ENCODE results near the gene ABCB8. TPM values are rescaled to one million over a fixed set of nuclear protein-coding genes. Genes with fewer than 3 reads are reported as not detected.

The ABCB8 gene
- total and polyA plus RNA-seq, 2 of the 4 experiments (the other 2 are of a cell fraction) = 16.3 to 26.8 TPM

- peaks cover 10% of the 10 kb centered on the region for H3K9me3 ChIP-seq (ENCODE audit: control insufficient read depth, insufficient read depth, low read length)
- ChIA-PET CTCF (interaction anchor here (0.6 to 3.2 kb wide), 5 partner anchors 24 to 537 kb away, joined by 4 to 18 read pairs (median 5); no protein-coding TSS in a partner anchor), POLR2A (ENCODE audit: unreplicated experiment) (no interaction called here)
- H3K4me1 ChIP-seq (ENCODE audit: control insufficient read depth, insufficient read depth, low read length) = no peaks in the 10 kb centered on the region; the same call in 1 of the 2 replicates
- in situ Hi-C loops (cut with MboI; ENCODE audit: low sequenced_read_pairs) (loop anchor here (5.0 to 25.0 kb wide), 3 partner anchors 84 to 574 kb away; a partner anchor contains a TSS), intact Hi-C loops (cut with micrococcal nuclease) (loop anchor here (1.0 kb wide), 3 partner anchors 23 to 208 kb away; no protein-coding TSS in a partner anchor), dilution Hi-C loops (cut with HindIII; ENCODE audit: low sequenced_read_pairs, unreplicated experiment) (no loop called here)
- H3K23ac ChIP-seq (ENCODE audit: low read depth, low read length) = no peak overlapping the region
- H4K5ac ChIP-seq (ENCODE audit: low read depth, low read length) = no peak overlapping the region
- H2BK5ac ChIP-seq (ENCODE audit: low read depth, low read length, poor library complexity, severe bottlenecking) = no peak overlapping the region
- no peak overlapping the region for H2AK5ac ChIP-seq (ENCODE audit: low read depth, low read length)
- H3K4ac ChIP-seq (ENCODE audit: low read depth, low read length) = no peak overlapping the region
- BruUV-seq (replicated peaks) = no TSS peak
- H2BK15ac ChIP-seq (ENCODE audit: low read depth, low read length) = no peak overlapping the region
- H3K9ac ChIP-seq (ENCODE audit: low read depth, low read length) = no peak overlapping the region
- H2BK20ac ChIP-seq (ENCODE audit: low read depth, low read length) = no peak overlapping the region
- no peaks in the 10 kb centered on the region for H4K20me1 ChIP-seq (ENCODE audit: insufficient read depth, low read length)
- H3K14ac ChIP-seq (replicated peaks; ENCODE audit: low read depth, low read length) = no peak overlapping the region
- H2AK9ac ChIP-seq (replicated peaks; ENCODE audit: low read depth, low read length, poor library complexity) = no peak overlapping the region
- no peak overlapping the region for H4K91ac ChIP-seq (ENCODE audit: insufficient read depth, low read depth, low read length)
- 18% methylated on average over 8 of the region's 16 CpGs; no CpG with 5 or more reads in 1 of the 2 experiments for WGBS, 2 experiments (ENCODE audit: extremely low coverage in 2 of 2, insufficient read length in 1 of 2)
- ATAC-seq (ENCODE audit: low read depth) = peak; percentile 89
- no peak overlapping the region for H3K4me2 ChIP-seq (ENCODE audit: low read depth, low read length)
- H3K79me1 ChIP-seq (ENCODE audit: low read depth in 1 of 2, low read length in 2 of 2) = no peaks in the 10 kb centered on the region
- H3K27ac ChIP-seq (ENCODE audit: insufficient read depth, low read length) = no peak overlapping the region
- H3K56ac ChIP-seq (ENCODE audit: extremely low read depth, insufficient read depth, low read length) = no peak overlapping the region
- H3K18ac ChIP-seq (ENCODE audit: low read depth, low read length) = no peak overlapping the region
- DNase-seq = peak; percentile 48
- H3K36me3 ChIP-seq (ENCODE audit: control insufficient read depth, insufficient read depth, low read length) = no peaks in the 10 kb centered on the region
- no peaks in the 10 kb centered on the region for H3K9me1 ChIP-seq (ENCODE audit: insufficient read depth, low read length)
- no peak overlapping the region for H4K8ac ChIP-seq (ENCODE audit: low read depth in 2 of 2, low read length in 2 of 2)
- H3K27me3 ChIP-seq (ENCODE audit: control insufficient read depth, insufficient read depth, low read length) = peaks cover 16% of the 10 kb centered on the region; the same call in 1 of the 2 replicates
- H2AFZ ChIP-seq (replicated peaks; ENCODE audit: low read length, poor library complexity) = no peak overlapping the region
- no peak overlapping the region for H2BK120ac ChIP-seq (ENCODE audit: low read depth, low read length)
- no peak overlapping the region for H3K4me3 ChIP-seq (ENCODE audit: insufficient read depth, low read depth, low read length)
- TF ChIP-seq CTCF (conservative IDR thresholded peaks at IDR 0.05; ENCODE audit: low read depth, low read length) (peak; percentile 76), SMC3 (IDR thresholded peaks at IDR 0.05; ENCODE audit: low read depth, low read length) (peak; percentile 81), MAFK (IDR thresholded peaks at IDR 0.05; ENCODE audit: low read depth, low read length) (no peak), RAD21 (IDR thresholded peaks at IDR 0.05; ENCODE audit: low read length) (peak; percentile 62)
Measured at GRCh38 chr7:150986099-150986512, 42.1 kb upstream of the ABCB8 start.
